ENCODE results near the gene ANXA4.

ANXA4 gene

GRCh38 chr2:69693059-69693774 is 48.7 kb upstream of the ANXA4 start:
- no peak for ATAC-seq
- TF ChIP-seq, protein P1, sequence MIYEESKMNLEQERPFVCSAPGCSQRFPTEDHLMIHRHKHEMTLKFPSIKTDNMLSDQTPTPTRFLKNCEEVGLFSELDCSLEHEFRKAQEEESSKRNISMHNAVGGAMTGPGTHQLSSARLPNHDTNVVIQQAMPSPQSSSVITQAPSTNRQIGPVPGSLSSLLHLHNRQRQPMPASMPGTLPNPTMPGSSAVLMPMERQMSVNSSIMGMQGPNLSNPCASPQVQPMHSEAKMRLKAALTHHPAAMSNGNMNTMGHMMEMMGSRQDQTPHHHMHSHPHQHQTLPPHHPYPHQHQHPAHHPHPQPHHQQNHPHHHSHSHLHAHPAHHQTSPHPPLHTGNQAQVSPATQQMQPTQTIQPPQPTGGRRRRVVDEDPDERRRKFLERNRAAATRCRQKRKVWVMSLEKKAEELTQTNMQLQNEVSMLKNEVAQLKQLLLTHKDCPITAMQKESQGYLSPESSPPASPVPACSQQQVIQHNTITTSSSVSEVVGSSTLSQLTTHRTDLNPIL (CRISPR knock-in tag; IDR thresholded peaks at IDR 0.05; ENCODE audit: low read depth): no peak
- TF ChIP-seq TCF4 (CRISPR knock-in tag; IDR thresholded peaks at IDR 0.05; ENCODE audit: borderline replicate concordance): no peak
- no peak for TF ChIP-seq ZNF70 (CRISPR knock-in tag; IDR thresholded peaks at IDR 0.05)
- TF ChIP-seq OSR1 (CRISPR knock-in tag; IDR thresholded peaks at IDR 0.05): no peak
- TF ChIP-seq ZFP3 (CRISPR knock-in tag; IDR thresholded peaks at IDR 0.05): no peak
- TF ChIP-seq, protein P2, sequence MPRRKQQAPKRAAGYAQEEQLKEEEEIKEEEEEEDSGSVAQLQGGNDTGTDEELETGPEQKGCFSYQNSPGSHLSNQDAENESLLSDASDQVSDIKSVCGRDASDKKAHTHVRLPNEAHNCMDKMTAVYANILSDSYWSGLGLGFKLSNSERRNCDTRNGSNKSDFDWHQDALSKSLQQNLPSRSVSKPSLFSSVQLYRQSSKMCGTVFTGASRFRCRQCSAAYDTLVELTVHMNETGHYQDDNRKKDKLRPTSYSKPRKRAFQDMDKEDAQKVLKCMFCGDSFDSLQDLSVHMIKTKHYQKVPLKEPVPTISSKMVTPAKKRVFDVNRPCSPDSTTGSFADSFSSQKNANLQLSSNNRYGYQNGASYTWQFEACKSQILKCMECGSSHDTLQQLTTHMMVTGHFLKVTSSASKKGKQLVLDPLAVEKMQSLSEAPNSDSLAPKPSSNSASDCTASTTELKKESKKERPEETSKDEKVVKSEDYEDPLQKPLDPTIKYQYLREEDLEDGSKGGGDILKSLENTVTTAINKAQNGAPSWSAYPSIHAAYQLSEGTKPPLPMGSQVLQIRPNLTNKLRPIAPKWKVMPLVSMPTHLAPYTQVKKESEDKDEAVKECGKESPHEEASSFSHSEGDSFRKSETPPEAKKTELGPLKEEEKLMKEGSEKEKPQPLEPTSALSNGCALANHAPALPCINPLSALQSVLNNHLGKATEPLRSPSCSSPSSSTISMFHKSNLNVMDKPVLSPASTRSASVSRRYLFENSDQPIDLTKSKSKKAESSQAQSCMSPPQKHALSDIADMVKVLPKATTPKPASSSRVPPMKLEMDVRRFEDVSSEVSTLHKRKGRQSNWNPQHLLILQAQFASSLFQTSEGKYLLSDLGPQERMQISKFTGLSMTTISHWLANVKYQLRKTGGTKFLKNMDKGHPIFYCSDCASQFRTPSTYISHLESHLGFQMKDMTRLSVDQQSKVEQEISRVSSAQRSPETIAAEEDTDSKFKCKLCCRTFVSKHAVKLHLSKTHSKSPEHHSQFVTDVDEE (CRISPR knock-in tag; IDR thresholded peaks at IDR 0.05): no peak
- no peak for TF ChIP-seq ZNF8 (CRISPR knock-in tag; IDR thresholded peaks at IDR 0.05)
- TF ChIP-seq ZFP30 (CRISPR knock-in tag; IDR thresholded peaks at IDR 0.05): no peak
- no peak for TF ChIP-seq GLIS3 (CRISPR knock-in tag; IDR thresholded peaks at IDR 0.05)
- no peak for TF ChIP-seq RARB (CRISPR knock-in tag; IDR thresholded peaks at IDR 0.05)
- no peak for TF ChIP-seq ZC3H10 (CRISPR knock-in tag; IDR thresholded peaks at IDR 0.05)
- TF ChIP-seq ARNTL (CRISPR knock-in tag; IDR thresholded peaks at IDR 0.05; ENCODE audit: borderline replicate concordance, low read depth): no peak
- TF ChIP-seq TOX (CRISPR knock-in tag; IDR thresholded peaks at IDR 0.05; ENCODE audit: borderline replicate concordance): no peak
- no peak for TF ChIP-seq PPARA (CRISPR knock-in tag; IDR thresholded peaks at IDR 0.05; ENCODE audit: borderline replicate concordance)
- TF ChIP-seq ISL1 (CRISPR knock-in tag; IDR thresholded peaks at IDR 0.05): no peak
- TF ChIP-seq, protein P3, sequence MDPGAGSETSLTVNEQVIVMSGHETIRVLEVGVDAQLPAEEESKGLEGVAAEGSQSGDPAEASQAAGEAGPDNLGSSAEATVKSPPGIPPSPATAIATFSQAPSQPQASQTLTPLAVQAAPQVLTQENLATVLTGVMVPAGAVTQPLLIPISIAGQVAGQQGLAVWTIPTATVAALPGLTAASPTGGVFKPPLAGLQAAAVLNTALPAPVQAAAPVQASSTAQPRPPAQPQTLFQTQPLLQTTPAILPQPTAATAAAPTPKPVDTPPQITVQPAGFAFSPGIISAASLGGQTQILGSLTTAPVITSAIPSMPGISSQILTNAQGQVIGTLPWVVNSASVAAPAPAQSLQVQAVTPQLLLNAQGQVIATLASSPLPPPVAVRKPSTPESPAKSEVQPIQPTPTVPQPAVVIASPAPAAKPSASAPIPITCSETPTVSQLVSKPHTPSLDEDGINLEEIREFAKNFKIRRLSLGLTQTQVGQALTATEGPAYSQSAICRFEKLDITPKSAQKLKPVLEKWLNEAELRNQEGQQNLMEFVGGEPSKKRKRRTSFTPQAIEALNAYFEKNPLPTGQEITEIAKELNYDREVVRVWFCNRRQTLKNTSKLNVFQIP (CRISPR knock-in tag; IDR thresholded peaks at IDR 0.05; ENCODE audit: borderline replicate concordance, low read depth): no peak
- no peak for TF ChIP-seq ZNF565 (CRISPR knock-in tag; conservative IDR thresholded peaks at IDR 0.05; ENCODE audit: low read depth)
- no peak for TF ChIP-seq ESRRG (CRISPR knock-in tag; IDR thresholded peaks at IDR 0.05)
- TF ChIP-seq CSDC2 (CRISPR knock-in tag; IDR thresholded peaks at IDR 0.05): no peak

- no peak for ATAC-seq
- no peak for TF ChIP-seq ZNF565 (CRISPR knock-in tag; conservative IDR thresholded peaks at IDR 0.05; ENCODE audit: low read depth)
- no peak for TF ChIP-seq ARNTL (CRISPR knock-in tag; IDR thresholded peaks at IDR 0.05; ENCODE audit: borderline replicate concordance, low read depth)
- no peak for TF ChIP-seq ZNF70 (CRISPR knock-in tag; IDR thresholded peaks at IDR 0.05)
- no peak for TF ChIP-seq TCF4 (CRISPR knock-in tag; IDR thresholded peaks at IDR 0.05; ENCODE audit: borderline replicate concordance)
- no peak for TF ChIP-seq ZNF8 (CRISPR knock-in tag; IDR thresholded peaks at IDR 0.05)
- TF ChIP-seq, protein P4, sequence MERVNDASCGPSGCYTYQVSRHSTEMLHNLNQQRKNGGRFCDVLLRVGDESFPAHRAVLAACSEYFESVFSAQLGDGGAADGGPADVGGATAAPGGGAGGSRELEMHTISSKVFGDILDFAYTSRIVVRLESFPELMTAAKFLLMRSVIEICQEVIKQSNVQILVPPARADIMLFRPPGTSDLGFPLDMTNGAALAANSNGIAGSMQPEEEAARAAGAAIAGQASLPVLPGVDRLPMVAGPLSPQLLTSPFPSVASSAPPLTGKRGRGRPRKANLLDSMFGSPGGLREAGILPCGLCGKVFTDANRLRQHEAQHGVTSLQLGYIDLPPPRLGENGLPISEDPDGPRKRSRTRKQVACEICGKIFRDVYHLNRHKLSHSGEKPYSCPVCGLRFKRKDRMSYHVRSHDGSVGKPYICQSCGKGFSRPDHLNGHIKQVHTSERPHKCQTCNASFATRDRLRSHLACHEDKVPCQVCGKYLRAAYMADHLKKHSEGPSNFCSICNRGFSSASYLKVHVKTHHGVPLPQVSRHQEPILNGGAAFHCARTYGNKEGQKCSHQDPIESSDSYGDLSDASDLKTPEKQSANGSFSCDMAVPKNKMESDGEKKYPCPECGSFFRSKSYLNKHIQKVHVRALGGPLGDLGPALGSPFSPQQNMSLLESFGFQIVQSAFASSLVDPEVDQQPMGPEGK (CRISPR knock-in tag; IDR thresholded peaks at IDR 0.05; ENCODE audit: borderline replicate concordance): no peak
- TF ChIP-seq ZC3H10 (CRISPR knock-in tag; IDR thresholded peaks at IDR 0.05): no peak
- no peak for TF ChIP-seq CSRNP3 (CRISPR knock-in tag; IDR thresholded peaks at IDR 0.05)
- no peak for TF ChIP-seq OSR1 (CRISPR knock-in tag; IDR thresholded peaks at IDR 0.05)
- TF ChIP-seq, protein P3 (CRISPR knock-in tag; IDR thresholded peaks at IDR 0.05; ENCODE audit: borderline replicate concordance, low read depth): no peak
- TF ChIP-seq ZFP3 (CRISPR knock-in tag; IDR thresholded peaks at IDR 0.05): no peak
- no peak for TF ChIP-seq ESRRG (CRISPR knock-in tag; IDR thresholded peaks at IDR 0.05)
- no peak for TF ChIP-seq TOX (CRISPR knock-in tag; IDR thresholded peaks at IDR 0.05; ENCODE audit: borderline replicate concordance)
- no peak for TF ChIP-seq BACH2 (CRISPR knock-in tag; IDR thresholded peaks at IDR 0.05; ENCODE audit: borderline replicate concordance)
- no peak for TF ChIP-seq CSDC2 (CRISPR knock-in tag; IDR thresholded peaks at IDR 0.05)
- TF ChIP-seq SNAI2 (CRISPR knock-in tag; IDR thresholded peaks at IDR 0.05): no peak
- no peak for TF ChIP-seq ISL1 (CRISPR knock-in tag; IDR thresholded peaks at IDR 0.05)
- TF ChIP-seq ZFP30 (CRISPR knock-in tag; IDR thresholded peaks at IDR 0.05): no peak
- TF ChIP-seq, protein P2 (CRISPR knock-in tag; IDR thresholded peaks at IDR 0.05): no peak
- no peak for TF ChIP-seq RARB (CRISPR knock-in tag; IDR thresholded peaks at IDR 0.05)
These were observed 48.0 kb upstream of the ANXA4 start for GRCh38 chr2:69693775-69694450.
